AG04449 (cell line): ENCODE measurements around the gene SSTR4.

Source experiments
- CTCF ChIA-PET: fragments of 350-600 bp; formaldehyde crosslinking; extraction: SDS; loops from one replicate; lab custom pipeline; 2021; ENCODE audit warnings: antibody characterized with exemption; lab: Yijun Ruan, JAX
- POLR2A ChIA-PET: fragments of 400-600, 350-600 bp; formaldehyde crosslinking; extraction: SDS; loops from one replicate; lab custom pipeline; 2020; ENCODE audit warnings: antibody characterized with exemption, inconsistent platforms; lab: Yijun Ruan, JAX
- DNase-seq: peaks from one replicate; pipeline ENCODE4 v3.0.0-alpha.2; 2010; ENCODE audit warnings: low read depth, low spot score
- H3K4me3 ChIP-seq: 2 replicates; pipeline ENCODE4 v1.5.1; 2011; ENCODE audit warnings: low read depth, mild to moderate bottlenecking, control low read depth, low read length
- TF ChIP-seq, protein P1 (sequence below): IDR thresholded peaks from one replicate; pipeline ENCODE4 v1.5.1; 2011; ENCODE audit warnings: mild to moderate bottlenecking, moderate library complexity, low read length, control low read depth, inconsistent platforms; ENCODE audit not compliant: insufficient read depth; ENCODE audit errors: missing control alignments

SSTR4 gene

DNA sequence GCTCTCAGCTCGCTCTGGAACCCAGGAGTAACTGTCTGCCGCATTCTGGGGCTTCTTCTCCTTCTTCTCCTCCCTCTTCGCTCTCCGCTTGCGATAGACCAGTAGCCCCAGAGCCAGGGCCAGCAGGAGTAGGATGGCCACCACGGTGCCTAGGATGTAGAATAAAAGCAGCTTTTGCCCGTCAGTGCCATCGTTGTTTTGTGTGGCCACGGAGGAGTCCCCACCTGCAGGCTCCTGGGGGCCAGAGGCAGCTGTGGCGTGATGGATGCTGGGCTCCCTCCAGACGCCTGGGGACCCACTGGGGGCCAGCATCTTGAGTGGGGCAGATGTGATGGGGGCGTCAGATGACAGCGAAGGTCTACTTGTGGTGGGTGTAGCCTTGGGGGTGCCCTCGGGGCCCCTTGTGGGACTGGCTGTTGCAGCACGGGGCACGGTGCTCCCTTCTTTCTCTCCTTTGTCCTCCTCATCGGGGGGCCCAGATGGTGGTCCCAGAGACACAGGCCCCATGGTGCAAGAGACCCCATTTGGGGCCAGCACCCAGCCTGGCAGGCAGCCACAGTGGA, 49.3 kb downstream of the SSTR4 start:
- no peak for DNase-seq
- ChIA-PET CTCF (no interaction called here), POLR2A (no interaction called here)
- no peak overlapping the region for H3K4me3 ChIP-seq
- TF ChIP-seq, protein P1, sequence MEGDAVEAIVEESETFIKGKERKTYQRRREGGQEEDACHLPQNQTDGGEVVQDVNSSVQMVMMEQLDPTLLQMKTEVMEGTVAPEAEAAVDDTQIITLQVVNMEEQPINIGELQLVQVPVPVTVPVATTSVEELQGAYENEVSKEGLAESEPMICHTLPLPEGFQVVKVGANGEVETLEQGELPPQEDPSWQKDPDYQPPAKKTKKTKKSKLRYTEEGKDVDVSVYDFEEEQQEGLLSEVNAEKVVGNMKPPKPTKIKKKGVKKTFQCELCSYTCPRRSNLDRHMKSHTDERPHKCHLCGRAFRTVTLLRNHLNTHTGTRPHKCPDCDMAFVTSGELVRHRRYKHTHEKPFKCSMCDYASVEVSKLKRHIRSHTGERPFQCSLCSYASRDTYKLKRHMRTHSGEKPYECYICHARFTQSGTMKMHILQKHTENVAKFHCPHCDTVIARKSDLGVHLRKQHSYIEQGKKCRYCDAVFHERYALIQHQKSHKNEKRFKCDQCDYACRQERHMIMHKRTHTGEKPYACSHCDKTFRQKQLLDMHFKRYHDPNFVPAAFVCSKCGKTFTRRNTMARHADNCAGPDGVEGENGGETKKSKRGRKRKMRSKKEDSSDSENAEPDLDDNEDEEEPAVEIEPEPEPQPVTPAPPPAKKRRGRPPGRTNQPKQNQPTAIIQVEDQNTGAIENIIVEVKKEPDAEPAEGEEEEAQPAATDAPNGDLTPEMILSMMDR = no peak

- POLR2A ChIA-PET = no interaction called here
- no peak overlapping the region for H3K4me3 ChIP-seq
- DNase-seq = no peak
- TF ChIP-seq, protein P1 = no peak
- CTCF ChIA-PET = interaction anchor here (0.9 kb wide), 1 partner anchor 23 kb away, joined by 4 read pairs; no protein-coding TSS in a partner anchor
These were observed 49.8 kb downstream of the SSTR4 start for GRCh38 chr20:23084845-23085365.

DNA sequence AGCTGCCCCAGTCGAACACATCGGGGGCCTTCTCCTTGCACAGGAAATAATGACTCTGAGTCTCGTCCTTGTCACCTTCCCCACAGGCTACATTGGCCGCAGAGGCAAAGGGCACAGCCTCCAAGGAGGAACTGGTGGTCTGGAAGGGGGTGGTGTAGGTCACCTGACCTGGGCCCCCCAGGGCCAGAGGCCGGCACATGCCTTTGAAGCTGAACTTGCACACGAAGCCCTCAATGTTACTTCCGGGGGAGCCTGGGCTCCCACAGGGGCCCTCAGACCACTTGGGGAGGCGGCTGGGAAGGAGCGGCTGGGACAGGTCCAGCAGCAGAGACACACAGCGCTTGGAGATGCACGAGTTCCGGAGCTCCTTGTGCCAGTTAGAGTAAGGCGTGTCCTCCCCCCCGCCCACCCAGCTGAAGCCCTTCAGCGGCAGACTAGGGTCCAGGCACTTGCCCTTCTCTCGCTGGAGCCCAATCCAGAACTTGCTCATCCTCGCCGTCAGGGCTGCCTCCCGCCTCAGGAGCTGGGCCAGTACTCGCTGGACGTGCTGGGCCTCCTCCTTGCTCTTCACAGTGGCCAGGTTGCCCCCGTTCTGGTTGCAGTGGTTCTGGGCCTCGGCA, 50.4 kb downstream of the SSTR4 start:
- POLR2A ChIA-PET = no interaction called here
- CTCF ChIA-PET = interaction anchor here (0.9 kb wide), 1 partner anchor 23 kb away, joined by 4 read pairs; no protein-coding TSS in a partner anchor
- H3K4me3 ChIP-seq = no peak overlapping the region
- no peak for DNase-seq
- TF ChIP-seq, protein P1 = no peak

DNA sequence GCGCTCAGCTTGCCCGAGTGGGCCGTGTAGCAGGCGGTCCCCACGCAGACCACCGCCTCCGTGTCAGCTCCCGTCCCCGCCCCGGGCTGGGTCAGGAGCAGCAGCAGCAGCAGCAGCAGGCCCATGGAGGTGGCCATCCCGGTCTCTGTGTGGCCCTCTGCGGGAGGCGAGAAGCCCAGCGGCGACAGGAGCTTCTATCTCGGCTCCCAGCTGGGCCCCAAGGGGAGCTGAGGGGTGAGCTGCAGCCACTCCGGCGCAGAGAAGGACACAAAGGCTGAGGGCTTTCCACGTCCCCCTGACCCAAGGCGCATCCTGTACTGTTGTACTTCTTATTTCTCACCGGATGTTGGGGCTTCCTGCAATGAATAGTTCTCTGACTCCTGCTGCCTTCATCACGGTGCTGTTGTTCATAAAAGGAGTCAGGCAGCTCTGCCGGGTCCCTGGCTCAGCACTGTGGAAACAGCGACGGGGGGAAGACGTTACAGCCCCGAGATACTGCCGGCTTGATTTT, 51.0 kb downstream of the SSTR4 start, which contains the start of gene CD93:
CD93 (minus strand) TSS at position 269 of the 511 bp plus-strand sequence; CDS start at position 137, 132 bp downstream.
- ChIA-PET POLR2A (no interaction called here), CTCF (interaction anchor here (0.9 kb wide), 1 partner anchor 24 kb away, joined by 4 read pairs; no protein-coding TSS in a partner anchor)
- TF ChIP-seq, protein P1 = no peak
- DNase-seq = no peak
- no peak within 1 kb of the TSS for H3K4me3 ChIP-seq

DNA sequence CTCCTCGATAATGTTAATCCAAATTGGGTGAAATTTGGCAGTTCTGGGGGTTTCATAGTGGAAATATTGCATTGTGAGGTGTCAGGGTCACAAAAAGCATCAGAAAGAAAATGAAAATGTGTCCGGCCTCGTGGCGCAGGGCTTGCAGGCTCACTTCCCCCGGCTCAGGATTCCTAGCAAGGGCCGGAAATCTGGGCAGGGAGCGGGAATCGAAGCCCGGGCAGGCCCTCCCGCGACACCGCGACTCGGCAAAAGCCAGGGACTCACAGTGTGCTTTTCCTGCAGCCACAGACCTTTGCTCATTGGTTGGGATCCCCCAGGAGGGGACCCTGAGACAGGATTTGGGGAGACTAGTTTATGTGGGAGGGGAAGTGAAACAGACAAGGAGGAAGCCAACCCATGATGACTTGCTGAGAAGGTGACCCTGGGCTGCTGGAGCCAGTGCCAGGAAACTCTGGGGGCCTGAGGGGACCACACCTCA, 51.9 kb downstream of the SSTR4 start:
- CTCF ChIA-PET = no interaction called here
- POLR2A ChIA-PET = no interaction called here

More for the DNA sequence above, 51.9 kb downstream of the SSTR4 start:
- DNase-seq = no peak
- TF ChIP-seq, protein P1 = no peak
- no peak overlapping the region for H3K4me3 ChIP-seq
